Measurements from ENCODE around the gene LDLR. TPM values are rescaled to one million over a fixed set of nuclear protein-coding genes. Genes with fewer than 3 reads are reported as not detected.
"Not testable (repeated sequence)": the region's sequence is repeated elsewhere in the genome, so short reads cannot be mapped to it uniquely, and the experiment has no call there.

LDLR gene
- polyA plus RNA-seq, 2 of the 4 experiments (the other 2 are of a cell fraction): 29.2 to 55.8 TPM

GRCh38 chr19:11176466-11177193, 87.4 kb downstream of the LDLR start:
- ChIA-PET POLR2A (no interaction called here), CTCF (interaction anchor here (0.6 kb wide), 1 partner anchor 93 kb away, joined by 4 read pairs; no protein-coding TSS in a partner anchor)
- DNase-seq (ENCODE audit: low read depth in 1 of 2, low spot score in 1 of 2): no peak
- ATAC-seq: no peak
- FAIRE-seq: no peak
- Histone ChIP-seq H3K9me3 (no peaks in the 10 kb centered on the region), H3K4me2 (no peak overlapping the region), H3K27ac (no peak overlapping the region), H3K4me1 (no peaks in the 10 kb centered on the region), H3K4me3 (no peak overlapping the region)
- WGBS (ENCODE audit: missing lambda C conversion rate): 79% methylated on average over 9 of the region's 18 CpGs
- TF ChIP-seq CHD4 (IDR thresholded peaks at IDR 0.05; ENCODE audit: borderline replicate concordance) (no peak), ZNF302 (CRISPR knock-in tag; IDR thresholded peaks at IDR 0.05) (no peak), KDM5A (IDR thresholded peaks at IDR 0.05) (no peak), ZC3H11A (IDR thresholded peaks at IDR 0.05) (no peak), SMC3 (IDR thresholded peaks at IDR 0.05) (no peak), CBX8 (IDR thresholded peaks at IDR 0.05) (no peak), POLR2A (IDR thresholded peaks at IDR 0.05; ENCODE audit: low read length) (no peak), CHD2 (IDR thresholded peaks at IDR 0.05; ENCODE audit: low read length, partially characterized antibody) (no peak), NFE2L2 (conservative IDR thresholded peaks at IDR 0.05; ENCODE audit: low read length) (no peak), TP53 (CRISPR knock-in tag; IDR thresholded peaks at IDR 0.05) (no peak), ELK1 (IDR thresholded peaks at IDR 0.05; ENCODE audit: low read depth, low read length) (no peak), MAFK (IDR thresholded peaks at IDR 0.05; ENCODE audit: partially characterized antibody) (no peak), RCOR1 (IDR thresholded peaks at IDR 0.05; ENCODE audit: low read depth, low read length) (no peak), ATOH8 (CRISPR knock-in tag; IDR thresholded peaks at IDR 0.05; ENCODE audit: low read depth) (no peak)

GRCh38 chr19:11177592-11177991, 88.3 kb downstream of the LDLR start:
- no peak; a peak in 1 of 6 replicates for ATAC-seq
- H3K9me3 ChIP-seq: no peaks in the 10 kb centered on the region
- no peaks in the 10 kb centered on the region for H3K4me1 ChIP-seq
- H3K27ac ChIP-seq: no peak overlapping the region
- no peak for DNase-seq (ENCODE audit: low read depth in 1 of 2, low spot score in 1 of 2)
- 94% methylated on average over 8 of the region's 9 CpGs for WGBS (ENCODE audit: missing lambda C conversion rate)
- no peak for FAIRE-seq
- TF ChIP-seq USF2 (IDR thresholded peaks at IDR 0.05): no peak
- TF ChIP-seq MAX (IDR thresholded peaks at IDR 0.05): no peak
- no peak for TF ChIP-seq SMC3 (IDR thresholded peaks at IDR 0.05)
- TF ChIP-seq BHLHE40 (IDR thresholded peaks at IDR 0.05; ENCODE audit: low read depth, low read length): no peak
- TF ChIP-seq FOSL2 (IDR thresholded peaks at IDR 0.05): no peak
- no peak for TF ChIP-seq FOSL2 (CRISPR knock-in tag; IDR thresholded peaks at IDR 0.05)
- TF ChIP-seq FOXS1 (CRISPR knock-in tag; IDR thresholded peaks at IDR 0.05): no peak
- no peak for TF ChIP-seq ZFP36 (IDR thresholded peaks at IDR 0.05; ENCODE audit: borderline replicate concordance, partially characterized antibody)
- no peak for TF ChIP-seq CHD2 (IDR thresholded peaks at IDR 0.05; ENCODE audit: low read length, partially characterized antibody)
- no peak for TF ChIP-seq RFX5 (IDR thresholded peaks at IDR 0.05)
- TF ChIP-seq SREBF2 (IDR thresholded peaks at IDR 0.05): no peak
- no peak for TF ChIP-seq PHF8 (IDR thresholded peaks at IDR 0.05; ENCODE audit: borderline replicate concordance, low read depth)
- TF ChIP-seq MYC (IDR thresholded peaks at IDR 0.05; ENCODE audit: borderline replicate concordance, low read length): no peak
- TF ChIP-seq NR3C1 (IDR thresholded peaks at IDR 0.05): no peak
- TF ChIP-seq GATA3 (IDR thresholded peaks at IDR 0.05; ENCODE audit: borderline replicate concordance): no peak
- TF ChIP-seq ESRRA (IDR thresholded peaks at IDR 0.05; ENCODE audit: borderline replicate concordance, low read length): no peak
- H3K4me2 ChIP-seq: no peak overlapping the region
- POLR2A ChIA-PET: no interaction called here
- no peak overlapping the region for H3K4me3 ChIP-seq
- CTCF ChIA-PET: interaction anchor here (0.6 to 1.2 kb wide), 2 partner anchors 52 to 732 kb away, joined by 3 to 7 read pairs; no protein-coding TSS in a partner anchor

- CTCF ChIA-PET; FAIRE-seq; H3K4me3 ChIP-seq; H3K4me2 ChIP-seq; H3K9me3 ChIP-seq; H3K4me1 ChIP-seq; DNase-seq (ENCODE audit: low read depth in 1 of 2, low spot score in 1 of 2); ATAC-seq; H3K27ac ChIP-seq; POLR2A ChIA-PET: not testable (repeated sequence)
- WGBS (ENCODE audit: missing lambda C conversion rate): 94% methylated on average over 9 of the region's 9 CpGs
Measured at GRCh38 chr19:11179145-11179465, 89.8 kb downstream of the LDLR start.
